Sigmoid colon (tissue), 4 donors: ENCODE results near the gene MIA3.

Experiments
- EP300 ChIP-seq, 4 donors: sonication (generic); formaldehyde crosslinking; IDR thresholded peaks; one replicate each; pipeline ENCODE4 v1.6.1; 2017; ENCODE audit warnings: antibody characterized with exemption in 4 of 4
- POLR2AphosphoS5 ChIP-seq, 4 donors: sonication (generic); formaldehyde crosslinking; IDR thresholded peaks; one replicate each; pipeline ENCODE4 v1.6.1; 2017; ENCODE audit warnings: antibody characterized with exemption in 4 of 4
- TF ChIP-seq, protein P1 (sequence below), 4 experiments: fragments of 450-650 bp in 3 of 4; fragments of 200-600 bp in 1 of 4; IDR thresholded peaks; one replicate each; pipeline ENCODE4 v1.5.1; 2016 to 2019; ENCODE audit warnings: antibody characterized with exemption in 4 of 4, mild to moderate bottlenecking in 3 of 4, moderate library complexity in 2 of 4

DNA sequence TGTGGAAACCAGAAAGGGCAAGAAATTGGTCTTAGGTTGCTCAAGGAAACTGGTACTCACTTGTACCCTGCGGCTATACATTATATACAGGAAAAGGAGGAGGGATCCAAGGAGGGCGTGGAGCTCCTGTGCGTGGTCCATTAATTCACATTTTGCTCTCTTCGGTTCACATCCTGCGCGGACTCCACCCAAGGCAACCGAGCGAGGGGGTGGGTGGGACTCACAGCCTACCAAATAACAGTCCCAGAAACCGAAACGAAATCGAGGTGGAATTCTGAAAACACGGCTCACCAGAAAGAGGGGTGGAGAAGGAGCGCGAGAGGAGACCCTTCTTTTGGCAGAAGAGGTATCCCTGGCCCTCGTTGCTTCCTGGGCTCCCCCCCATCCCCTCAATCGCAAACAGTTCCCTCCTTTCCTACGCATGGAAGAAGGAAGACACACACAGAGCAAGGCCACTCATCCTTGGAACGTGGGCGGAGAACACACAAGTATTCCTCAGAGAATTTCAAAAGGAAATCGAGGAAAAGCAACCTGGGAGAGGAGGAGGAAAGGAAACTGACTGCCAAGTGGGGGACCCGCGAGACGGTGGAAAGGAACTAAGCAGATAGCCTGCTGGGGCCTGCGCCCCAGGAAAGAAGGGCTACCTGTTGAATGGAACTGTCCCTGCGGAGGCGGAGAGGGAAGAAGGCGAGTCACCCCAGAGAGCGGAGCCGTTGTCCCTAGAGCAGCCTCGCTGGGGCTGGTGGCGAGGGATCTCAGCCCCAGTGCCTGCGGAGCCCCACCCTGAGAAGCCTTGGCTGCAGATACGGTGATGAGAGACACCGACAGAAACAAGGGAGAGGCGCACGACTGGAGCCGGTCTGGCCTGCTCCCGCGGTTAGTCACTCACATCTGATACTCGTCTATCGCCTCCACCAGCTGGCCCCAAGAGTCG lies 93.7 kb downstream of the MIA3 start:
- TF ChIP-seq, protein P1, sequence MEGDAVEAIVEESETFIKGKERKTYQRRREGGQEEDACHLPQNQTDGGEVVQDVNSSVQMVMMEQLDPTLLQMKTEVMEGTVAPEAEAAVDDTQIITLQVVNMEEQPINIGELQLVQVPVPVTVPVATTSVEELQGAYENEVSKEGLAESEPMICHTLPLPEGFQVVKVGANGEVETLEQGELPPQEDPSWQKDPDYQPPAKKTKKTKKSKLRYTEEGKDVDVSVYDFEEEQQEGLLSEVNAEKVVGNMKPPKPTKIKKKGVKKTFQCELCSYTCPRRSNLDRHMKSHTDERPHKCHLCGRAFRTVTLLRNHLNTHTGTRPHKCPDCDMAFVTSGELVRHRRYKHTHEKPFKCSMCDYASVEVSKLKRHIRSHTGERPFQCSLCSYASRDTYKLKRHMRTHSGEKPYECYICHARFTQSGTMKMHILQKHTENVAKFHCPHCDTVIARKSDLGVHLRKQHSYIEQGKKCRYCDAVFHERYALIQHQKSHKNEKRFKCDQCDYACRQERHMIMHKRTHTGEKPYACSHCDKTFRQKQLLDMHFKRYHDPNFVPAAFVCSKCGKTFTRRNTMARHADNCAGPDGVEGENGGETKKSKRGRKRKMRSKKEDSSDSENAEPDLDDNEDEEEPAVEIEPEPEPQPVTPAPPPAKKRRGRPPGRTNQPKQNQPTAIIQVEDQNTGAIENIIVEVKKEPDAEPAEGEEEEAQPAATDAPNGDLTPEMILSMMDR (IDR thresholded peaks at IDR 0.05), result no peak
- peak in 1 of 4 donors; percentile 27 for TF ChIP-seq POLR2AphosphoS5 (IDR thresholded peaks at IDR 0.05)
- TF ChIP-seq EP300 (IDR thresholded peaks at IDR 0.05), result no peak
